GM12891 (cell line): ENCODE results near the gene CCDC102A.
"Not testable (repeated sequence)": the region's sequence is repeated elsewhere in the genome, so short reads cannot be mapped to it uniquely, and the experiment has no call there.

Source experiments
- DNase-seq: peaks from one replicate; pipeline ENCODE4 v3.0.0; 2011; ENCODE audit warnings: low spot score; ENCODE audit not compliant: insufficient read length
- FAIRE-seq: peaks from 2 replicates; lab custom pipeline; 2011; peaks lifted over from hg19 to GRCh38; lab: Jason Lieb, UNC
- PAX5 ChIP-seq: IDR thresholded peaks from 2 replicates; pipeline ENCODE4 v1.6.1; 2011; ENCODE audit warnings: low read length, moderate library complexity, mild to moderate bottlenecking; ENCODE audit not compliant: insufficient read depth, severe bottlenecking
- POLR2A ChIP-seq: IDR thresholded peaks from 2 replicates; pipeline ENCODE4 v1.6.1; 2011; ENCODE audit warnings: low read depth, low read length, control low read depth
- POLR2AphosphoS5 ChIP-seq: IDR thresholded peaks from 2 replicates; pipeline ENCODE4 v1.6.1; 2011; ENCODE audit warnings: low read depth, low read length, control low read depth
- POU2F2 ChIP-seq: IDR thresholded peaks from 2 replicates; pipeline ENCODE4 v1.6.1; 2011; ENCODE audit warnings: low read depth, mild to moderate bottlenecking, control low read depth, low read length, moderate library complexity
- SPI1 ChIP-seq: IDR thresholded peaks from 2 replicates; pipeline ENCODE4 v1.6.1; 2011; ENCODE audit warnings: low read depth, low read length, control low read depth
- TAF1 ChIP-seq: IDR thresholded peaks from 2 replicates; pipeline ENCODE4 v1.6.1; 2011; ENCODE audit warnings: low read depth, low read length, control low read depth

The CCDC102A gene

DNA sequence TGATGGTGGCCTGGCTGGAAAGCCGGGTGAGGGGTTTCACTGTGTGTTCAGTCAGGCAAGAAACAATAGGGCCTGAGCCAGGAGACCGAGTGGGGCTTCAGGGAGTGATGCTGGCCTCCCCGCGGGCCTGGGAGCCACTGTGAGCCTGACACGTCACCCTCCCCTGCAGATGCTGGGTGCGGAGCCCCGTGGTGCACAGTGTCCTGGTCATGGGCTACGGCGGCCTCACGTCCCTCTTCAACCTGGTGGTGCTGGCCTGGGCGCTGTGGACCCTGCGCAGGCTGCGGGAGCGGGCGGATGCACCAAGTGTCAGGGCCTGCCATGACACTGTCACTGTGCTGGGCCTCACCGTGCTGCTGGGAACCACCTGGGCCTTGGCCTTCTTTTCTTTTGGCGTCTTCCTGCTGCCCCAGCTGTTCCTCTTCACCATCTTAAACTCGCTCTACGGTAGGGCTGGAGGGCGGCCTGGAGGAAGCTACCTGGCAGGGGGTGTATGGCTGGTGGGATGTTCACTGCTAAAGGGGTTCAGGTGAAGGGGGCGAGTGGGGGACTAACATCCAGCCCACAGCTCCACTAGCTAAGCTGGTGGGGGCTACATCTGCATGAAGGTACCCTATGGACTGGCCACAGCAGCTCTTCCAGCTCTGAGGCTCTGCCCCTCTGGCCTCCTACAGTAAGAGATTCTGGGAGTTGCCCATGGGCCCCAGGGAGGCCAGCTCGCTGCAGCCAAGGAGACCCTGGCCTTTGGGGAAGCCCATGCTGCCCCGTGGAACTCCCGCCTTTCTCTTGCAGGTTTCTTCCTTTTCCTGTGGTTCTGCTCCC, 38.5 kb upstream of the CCDC102A start:
- TF ChIP-seq PAX5, result no peak
- TF ChIP-seq POLR2AphosphoS5, result peak; percentile 71; the same call in 1 of the 2 replicates
- FAIRE-seq (no peak), DNase-seq (no peak)

DNA sequence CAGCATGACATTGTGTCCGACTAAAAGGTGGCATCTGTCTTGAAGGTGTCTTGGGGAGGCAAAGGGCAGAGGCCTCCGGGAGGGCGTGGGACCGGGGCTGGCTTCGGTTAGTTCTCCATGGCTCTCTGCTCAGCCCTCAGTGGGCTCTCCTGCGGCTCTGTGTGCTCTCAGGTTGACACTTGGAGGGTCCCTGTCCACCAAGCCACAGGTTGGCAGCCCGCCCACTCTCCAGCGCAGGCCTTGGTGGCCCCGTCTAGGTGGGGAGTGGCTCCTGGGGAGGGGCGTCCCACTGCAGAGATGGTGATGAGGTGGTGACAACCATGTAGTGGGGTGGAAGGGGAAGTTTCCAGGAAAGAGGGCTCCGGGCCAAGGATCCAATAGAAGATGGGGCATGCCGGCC, 37.7 kb upstream of the CCDC102A start:
- FAIRE-seq (no peak), DNase-seq (no peak)
- TF ChIP-seq POU2F2 (no peak), POLR2AphosphoS5 (no peak), PAX5 (no peak), SPI1 (no peak), TAF1 (no peak), POLR2A (no peak)

DNA sequence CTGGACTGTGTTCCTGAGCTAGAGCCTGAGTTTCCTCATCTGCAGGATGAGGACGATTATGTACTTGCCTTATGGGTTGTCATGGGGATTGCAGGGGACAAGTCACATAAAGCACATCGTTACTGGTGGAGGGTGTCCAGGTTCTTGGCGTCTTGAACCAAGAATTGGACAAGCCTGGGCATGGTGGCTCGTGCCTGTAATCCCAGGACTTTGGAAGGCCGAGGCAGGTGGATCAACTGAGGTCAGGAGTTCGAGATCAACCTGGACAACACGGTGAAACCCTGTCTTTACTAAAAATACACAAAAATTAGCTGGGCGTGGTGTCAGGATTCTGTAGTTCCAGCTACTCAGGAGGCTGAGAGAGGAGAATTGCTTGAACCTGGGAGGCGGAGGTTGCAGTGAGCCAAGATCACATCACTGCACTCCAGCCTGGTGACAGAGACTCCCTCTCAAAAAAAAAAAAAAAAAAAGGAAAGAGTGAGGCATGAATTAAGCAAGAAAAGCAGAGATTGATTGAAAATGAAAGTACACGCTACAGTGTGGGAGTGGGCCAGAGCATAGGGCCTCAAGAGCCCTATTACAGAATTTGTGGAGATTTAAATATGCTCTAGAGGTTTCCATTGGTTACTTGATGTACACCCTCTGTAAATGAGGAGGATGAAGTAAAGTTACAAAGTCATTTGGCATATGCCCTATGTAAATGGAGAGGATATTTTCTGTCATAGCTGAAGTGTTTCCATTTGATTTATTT, 36.8 kb upstream of the CCDC102A start:
- FAIRE-seq (peak; percentile 56), DNase-seq (no peak)
- TF ChIP-seq POLR2A, result no peak
- TF ChIP-seq POLR2AphosphoS5, result peak; percentile 2; the same call in 1 of the 2 replicates
- no peak for TF ChIP-seq SPI1

DNA sequence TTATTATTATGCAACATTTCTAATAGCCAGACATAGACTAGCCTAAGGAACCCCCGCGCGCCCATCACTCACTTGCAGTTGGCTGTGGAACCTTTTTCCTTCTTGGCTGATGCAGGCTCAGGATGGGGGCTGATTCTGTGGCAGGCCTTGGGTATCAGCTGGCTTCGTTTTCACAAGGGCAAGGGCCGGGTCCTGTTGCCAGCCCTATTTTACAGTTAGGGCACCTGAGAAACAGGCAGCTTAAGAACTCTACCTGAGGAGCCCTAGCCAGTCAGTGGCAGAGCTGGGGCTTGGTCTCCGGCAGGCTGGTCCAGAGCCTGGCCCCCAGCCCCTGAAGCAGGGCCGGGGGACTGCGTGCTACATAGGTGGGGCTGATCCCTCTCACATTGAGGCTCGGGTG, 34.7 kb upstream of the CCDC102A start:
- no peak for TF ChIP-seq TAF1
- no peak for TF ChIP-seq POLR2AphosphoS5
- TF ChIP-seq PAX5, result no peak
- no peak for TF ChIP-seq POU2F2
- no peak for TF ChIP-seq SPI1
- TF ChIP-seq POLR2A, result no peak
- FAIRE-seq (no peak), DNase-seq (no peak)

DNA sequence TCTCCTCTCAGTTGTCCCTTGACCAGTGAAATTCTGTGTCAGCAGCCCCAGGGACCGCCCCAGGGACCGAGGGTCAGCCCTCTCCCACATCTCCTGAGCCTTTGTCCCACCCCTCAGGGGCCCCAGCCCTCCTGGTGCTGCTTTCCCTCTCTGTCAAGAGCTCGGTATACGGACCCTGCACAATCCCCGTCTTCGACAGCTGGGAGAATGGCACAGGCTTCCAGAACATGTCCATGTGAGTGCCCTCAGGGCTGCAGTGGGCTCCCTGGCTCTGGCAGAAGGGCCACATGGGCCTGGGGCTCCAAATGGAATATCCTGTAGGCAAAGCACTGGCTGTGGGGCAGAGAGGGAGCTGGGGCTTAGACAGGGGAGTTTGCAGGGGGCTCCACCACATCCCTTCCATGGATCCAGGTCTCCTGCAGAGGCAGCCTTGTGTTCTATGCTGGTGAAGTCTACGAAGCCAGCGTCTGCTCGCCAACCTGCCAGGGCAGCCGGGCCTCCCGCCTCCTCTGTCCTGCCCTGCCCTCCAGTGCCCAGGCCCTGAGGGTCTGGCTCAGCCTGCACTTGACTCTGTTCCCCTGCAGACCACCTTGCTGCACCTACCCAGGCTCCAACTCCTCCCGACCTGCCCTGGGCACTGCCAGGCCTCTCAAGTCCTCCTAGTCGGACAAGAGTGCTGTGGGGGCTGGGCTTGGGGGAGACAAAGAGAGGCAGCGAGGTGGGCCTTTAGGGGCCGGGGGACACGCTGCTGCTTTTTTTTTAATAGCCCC, 34.1 kb upstream of the CCDC102A start:
- no peak for FAIRE-seq
- no peak for DNase-seq
- TF ChIP-seq POLR2A, result no peak
- no peak for TF ChIP-seq SPI1
- TF ChIP-seq POLR2AphosphoS5, result no peak
- no peak for TF ChIP-seq TAF1
- TF ChIP-seq PAX5, result no peak
- no peak for TF ChIP-seq POU2F2

DNA sequence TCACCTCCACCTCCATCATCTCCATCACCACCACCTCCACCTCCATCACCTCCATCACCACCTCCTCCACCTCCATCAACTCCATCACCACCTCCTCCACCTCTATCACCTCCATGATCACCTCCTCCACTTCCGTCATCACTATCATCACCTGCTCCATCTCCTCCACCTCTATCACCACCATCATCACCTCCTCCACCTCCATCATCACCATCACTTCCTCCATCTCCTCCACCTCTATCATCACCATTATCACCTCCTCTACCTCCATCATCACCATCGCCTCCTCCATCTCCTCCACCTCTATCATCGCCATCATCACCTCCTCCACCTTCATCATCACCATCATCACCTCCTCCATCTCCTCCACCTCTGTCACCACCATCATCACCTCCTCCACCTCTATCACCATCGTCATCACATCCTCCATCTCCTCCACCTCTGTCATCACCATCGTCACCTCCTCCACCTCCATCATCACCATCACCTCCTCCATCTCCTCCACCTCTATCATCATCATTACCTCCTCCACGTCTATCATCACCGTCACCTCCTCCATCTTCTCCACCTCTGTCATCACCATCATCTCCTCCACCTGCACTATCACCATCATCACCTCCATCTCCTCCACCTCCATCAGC, 33.1 kb upstream of the CCDC102A start:
- DNase-seq (no peak), FAIRE-seq (peak; percentile 79)
- no peak for TF ChIP-seq TAF1
- TF ChIP-seq POLR2A, result no peak
- TF ChIP-seq PAX5, result no peak
- TF ChIP-seq POU2F2, result no peak
- TF ChIP-seq POLR2AphosphoS5, result no peak
- no peak for TF ChIP-seq SPI1

DNA sequence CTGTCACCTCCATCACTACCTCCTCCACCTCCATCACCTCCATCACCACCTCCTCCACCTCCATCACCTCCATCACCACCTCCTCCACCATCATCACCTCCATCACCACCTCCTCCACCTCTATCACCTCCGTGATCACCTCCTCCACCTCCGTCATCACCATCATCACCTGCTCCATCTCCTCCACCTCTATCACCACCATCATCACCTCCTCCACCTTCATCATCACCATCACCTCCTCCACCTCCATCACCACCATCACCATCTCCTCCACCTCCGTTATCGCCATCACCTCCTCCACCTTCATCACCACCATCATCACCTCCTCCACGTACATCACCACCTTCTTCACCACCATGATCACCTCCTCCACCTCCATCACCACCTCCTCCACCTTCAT, 32.4 kb upstream of the CCDC102A start:
- peak; percentile 86 for FAIRE-seq
- DNase-seq, result not testable (repeated sequence)

DNA sequence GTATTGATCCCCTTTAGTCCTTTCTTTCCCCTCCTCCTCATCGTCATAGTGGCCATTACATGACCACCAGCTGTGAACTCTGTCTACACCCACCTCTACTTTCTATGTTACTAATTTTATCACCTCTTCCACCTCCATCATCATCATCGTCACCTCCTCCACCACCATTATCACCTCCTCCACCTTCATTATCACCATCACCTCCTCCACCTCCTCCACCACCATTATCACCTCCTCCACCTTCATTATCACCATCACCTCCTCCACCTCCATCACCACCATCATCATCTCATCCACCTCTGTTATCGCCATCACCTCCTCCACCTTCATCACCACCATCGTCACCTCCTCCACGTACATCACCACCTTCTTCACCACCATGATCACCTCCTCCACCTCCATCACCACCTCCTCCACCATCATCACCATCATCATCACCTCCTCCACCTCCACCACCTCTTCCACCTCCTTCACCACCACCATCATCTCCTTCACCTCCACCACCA, 31.9 kb upstream of the CCDC102A start:
- DNase-seq (no peak), FAIRE-seq (peak; percentile 89)
- TF ChIP-seq POU2F2 (no peak), POLR2A (no peak), SPI1 (no peak), PAX5 (no peak), TAF1 (no peak), POLR2AphosphoS5 (no peak)

DNA sequence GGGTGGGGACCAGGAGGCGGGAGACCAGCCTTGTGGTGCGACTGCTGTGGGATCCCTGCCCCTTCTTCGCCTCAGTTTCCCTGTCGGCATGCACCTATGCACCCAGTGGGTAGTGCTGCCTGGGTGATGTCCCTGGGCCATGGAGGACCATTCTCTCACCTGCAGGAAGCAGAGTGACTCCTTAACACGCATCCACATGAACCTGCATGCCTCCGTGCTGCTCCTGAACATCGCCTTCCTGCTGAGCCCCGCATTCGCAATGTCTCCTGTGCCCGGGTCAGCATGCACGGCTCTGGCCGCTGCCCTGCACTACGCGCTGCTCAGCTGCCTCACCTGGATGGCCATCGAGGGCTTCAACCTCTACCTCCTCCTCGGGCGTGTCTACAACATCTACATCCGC, 31.3 kb upstream of the CCDC102A start:
- peak; percentile 16 for FAIRE-seq
- no peak for TF ChIP-seq PAX5
- DNase-seq, result no peak
